GM23338 (cell line): Measurements from ENCODE around the gene ZSWIM1.

Source experiments
- CREB1 ChIP-seq: fragments of 250-450 bp; sonication (Bioruptor Pico); IDR thresholded peaks from 2 replicates; pipeline ENCODE4 v1.5.0; 2020; ENCODE audit warnings: low read depth, mild to moderate bottlenecking, moderate library complexity
- EZH2 ChIP-seq: fragments of 200-600 bp; sonication (generic); IDR thresholded peaks from one replicate; pipeline ENCODE4 v1.8.0; 2017; ENCODE audit warnings: antibody characterized with exemption, mild to moderate bottlenecking, low read depth; ENCODE audit not compliant: unreplicated experiment
- EZH2phosphoT487 ChIP-seq: fragments of 200-600 bp; sonication (generic); IDR thresholded peaks from one replicate; pipeline ENCODE4 v1.8.1; 2018; ENCODE audit warnings: antibody characterized with exemption; ENCODE audit not compliant: unreplicated experiment
- JUNB ChIP-seq: IDR thresholded peaks from one replicate; pipeline ENCODE4 v1.6.1; 2016; ENCODE audit warnings: antibody characterized with exemption; ENCODE audit not compliant: unreplicated experiment
- NANOG ChIP-seq: IDR thresholded peaks from 2 replicates; pipeline ENCODE4 v1.6.1; 2016; ENCODE audit warnings: antibody characterized with exemption, borderline replicate concordance
- POLR2AphosphoS5 ChIP-seq: IDR thresholded peaks from 2 replicates; pipeline ENCODE4 v1.6.1; 2016; ENCODE audit warnings: antibody characterized with exemption, low read depth
- STAT1 ChIP-seq: IDR thresholded peaks from one replicate; pipeline ENCODE4 v1.6.1; 2016; ENCODE audit warnings: antibody characterized with exemption; ENCODE audit not compliant: unreplicated experiment
- ZNF114 ChIP-seq: fragments of 250-450 bp; sonication (Bioruptor Pico); IDR thresholded peaks from 2 replicates; pipeline ENCODE4 v1.5.0; 2020; ENCODE audit warnings: mild to moderate bottlenecking, moderate library complexity
- TF ChIP-seq, protein P1 (sequence below), 2 experiments: fragments of 200-600 bp in 1 of 2; sonication (generic) in 1 of 2; conservative IDR thresholded peaks; 2 replicates each; pipeline versions ENCODE4 v1.5.1 to v1.6.1; 2016 to 2017; ENCODE audit warnings: antibody characterized with exemption in 2 of 2, low read depth in 2 of 2, mild to moderate bottlenecking in 2 of 2, moderate library complexity in 1 of 2
- TF ChIP-seq, protein P2 (sequence below): IDR thresholded peaks from one replicate; pipeline ENCODE4 v1.6.1; 2018; ENCODE audit warnings: antibody characterized with exemption; ENCODE audit not compliant: unreplicated experiment
- TF ChIP-seq, protein P3 (sequence below): IDR thresholded peaks from 2 replicates; pipeline ENCODE4 v1.6.1; 2016; ENCODE audit warnings: antibody characterized with exemption

DNA sequence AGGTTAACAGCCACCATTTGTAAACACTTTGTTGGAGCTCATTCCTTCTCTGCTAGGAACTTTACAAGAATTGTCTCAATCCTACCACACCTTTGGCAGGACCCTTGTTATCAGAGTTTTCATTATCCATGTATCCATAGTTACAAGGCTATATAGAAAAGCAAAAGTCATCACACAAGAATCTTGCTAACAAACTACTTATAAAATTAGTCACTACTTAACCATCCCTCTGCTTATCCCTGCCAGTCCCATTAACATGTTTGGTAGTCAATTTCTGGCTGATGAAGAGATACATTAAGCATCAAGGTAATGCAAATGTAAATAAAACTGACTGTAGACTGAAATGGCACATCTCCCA, 13.2 kb upstream of the ZSWIM1 start:
- TF ChIP-seq, protein P1, sequence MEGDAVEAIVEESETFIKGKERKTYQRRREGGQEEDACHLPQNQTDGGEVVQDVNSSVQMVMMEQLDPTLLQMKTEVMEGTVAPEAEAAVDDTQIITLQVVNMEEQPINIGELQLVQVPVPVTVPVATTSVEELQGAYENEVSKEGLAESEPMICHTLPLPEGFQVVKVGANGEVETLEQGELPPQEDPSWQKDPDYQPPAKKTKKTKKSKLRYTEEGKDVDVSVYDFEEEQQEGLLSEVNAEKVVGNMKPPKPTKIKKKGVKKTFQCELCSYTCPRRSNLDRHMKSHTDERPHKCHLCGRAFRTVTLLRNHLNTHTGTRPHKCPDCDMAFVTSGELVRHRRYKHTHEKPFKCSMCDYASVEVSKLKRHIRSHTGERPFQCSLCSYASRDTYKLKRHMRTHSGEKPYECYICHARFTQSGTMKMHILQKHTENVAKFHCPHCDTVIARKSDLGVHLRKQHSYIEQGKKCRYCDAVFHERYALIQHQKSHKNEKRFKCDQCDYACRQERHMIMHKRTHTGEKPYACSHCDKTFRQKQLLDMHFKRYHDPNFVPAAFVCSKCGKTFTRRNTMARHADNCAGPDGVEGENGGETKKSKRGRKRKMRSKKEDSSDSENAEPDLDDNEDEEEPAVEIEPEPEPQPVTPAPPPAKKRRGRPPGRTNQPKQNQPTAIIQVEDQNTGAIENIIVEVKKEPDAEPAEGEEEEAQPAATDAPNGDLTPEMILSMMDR (conservative IDR thresholded peaks at IDR 0.05; ENCODE audit: low read depth in 2 of 2), result no peak
- TF ChIP-seq POLR2AphosphoS5, result no peak
- no peak for TF ChIP-seq EZH2
- TF ChIP-seq EZH2phosphoT487, result no peak
- no peak for TF ChIP-seq JUNB
- TF ChIP-seq, protein P2, sequence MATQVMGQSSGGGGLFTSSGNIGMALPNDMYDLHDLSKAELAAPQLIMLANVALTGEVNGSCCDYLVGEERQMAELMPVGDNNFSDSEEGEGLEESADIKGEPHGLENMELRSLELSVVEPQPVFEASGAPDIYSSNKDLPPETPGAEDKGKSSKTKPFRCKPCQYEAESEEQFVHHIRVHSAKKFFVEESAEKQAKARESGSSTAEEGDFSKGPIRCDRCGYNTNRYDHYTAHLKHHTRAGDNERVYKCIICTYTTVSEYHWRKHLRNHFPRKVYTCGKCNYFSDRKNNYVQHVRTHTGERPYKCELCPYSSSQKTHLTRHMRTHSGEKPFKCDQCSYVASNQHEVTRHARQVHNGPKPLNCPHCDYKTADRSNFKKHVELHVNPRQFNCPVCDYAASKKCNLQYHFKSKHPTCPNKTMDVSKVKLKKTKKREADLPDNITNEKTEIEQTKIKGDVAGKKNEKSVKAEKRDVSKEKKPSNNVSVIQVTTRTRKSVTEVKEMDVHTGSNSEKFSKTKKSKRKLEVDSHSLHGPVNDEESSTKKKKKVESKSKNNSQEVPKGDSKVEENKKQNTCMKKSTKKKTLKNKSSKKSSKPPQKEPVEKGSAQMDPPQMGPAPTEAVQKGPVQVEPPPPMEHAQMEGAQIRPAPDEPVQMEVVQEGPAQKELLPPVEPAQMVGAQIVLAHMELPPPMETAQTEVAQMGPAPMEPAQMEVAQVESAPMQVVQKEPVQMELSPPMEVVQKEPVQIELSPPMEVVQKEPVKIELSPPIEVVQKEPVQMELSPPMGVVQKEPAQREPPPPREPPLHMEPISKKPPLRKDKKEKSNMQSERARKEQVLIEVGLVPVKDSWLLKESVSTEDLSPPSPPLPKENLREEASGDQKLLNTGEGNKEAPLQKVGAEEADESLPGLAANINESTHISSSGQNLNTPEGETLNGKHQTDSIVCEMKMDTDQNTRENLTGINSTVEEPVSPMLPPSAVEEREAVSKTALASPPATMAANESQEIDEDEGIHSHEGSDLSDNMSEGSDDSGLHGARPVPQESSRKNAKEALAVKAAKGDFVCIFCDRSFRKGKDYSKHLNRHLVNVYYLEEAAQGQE, result no peak
- no peak for TF ChIP-seq ZNF114 (CRISPR knock-in tag)
- no peak for TF ChIP-seq CREB1 (CRISPR knock-in tag)
- no peak for TF ChIP-seq NANOG
- TF ChIP-seq, protein P3, sequence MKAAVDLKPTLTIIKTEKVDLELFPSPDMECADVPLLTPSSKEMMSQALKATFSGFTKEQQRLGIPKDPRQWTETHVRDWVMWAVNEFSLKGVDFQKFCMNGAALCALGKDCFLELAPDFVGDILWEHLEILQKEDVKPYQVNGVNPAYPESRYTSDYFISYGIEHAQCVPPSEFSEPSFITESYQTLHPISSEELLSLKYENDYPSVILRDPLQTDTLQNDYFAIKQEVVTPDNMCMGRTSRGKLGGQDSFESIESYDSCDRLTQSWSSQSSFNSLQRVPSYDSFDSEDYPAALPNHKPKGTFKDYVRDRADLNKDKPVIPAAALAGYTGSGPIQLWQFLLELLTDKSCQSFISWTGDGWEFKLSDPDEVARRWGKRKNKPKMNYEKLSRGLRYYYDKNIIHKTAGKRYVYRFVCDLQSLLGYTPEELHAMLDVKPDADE, result no peak
- TF ChIP-seq STAT1, result no peak
